Chondrocyte (in vitro differentiated cells): ENCODE measurements around the gene NEU2. TPM values are rescaled to one million over a fixed set of nuclear protein-coding genes. Genes with fewer than 3 reads are reported as not detected.

Experiments used
- DNase-seq: peaks from one replicate; pipeline ENCODE4 v3.0.0; 2021; ENCODE audit warnings: mixed read lengths, low spot score
- H3K27ac Mint-ChIP-seq: one replicate; pipeline ENCODE4 v1.8.0; 2021; ENCODE audit warnings: mild to moderate bottlenecking, moderate library complexity, mixed read lengths; ENCODE audit not compliant: unreplicated experiment
- H3K27me3 Mint-ChIP-seq: 2 replicates; pipeline ENCODE4 v1.8.0; 2021; ENCODE audit warnings: low read depth, mixed read lengths
- H3K36me3 Mint-ChIP-seq: 2 replicates; pipeline ENCODE4 v1.8.0; 2021; ENCODE audit warnings: low read depth, mixed read lengths
- H3K4me1 Mint-ChIP-seq: 2 replicates; pipeline ENCODE4 v1.8.0; 2021; ENCODE audit warnings: low read depth, mild to moderate bottlenecking, mixed read lengths
- H3K4me3 Mint-ChIP-seq: one replicate; pipeline ENCODE4 v1.8.0; 2021; ENCODE audit warnings: mild to moderate bottlenecking, moderate library complexity, mixed read lengths; ENCODE audit not compliant: unreplicated experiment
- H3K9me3 Mint-ChIP-seq: 2 replicates; pipeline ENCODE4 v1.8.0; 2021; ENCODE audit warnings: low read depth, mixed read lengths
- CTCF ChIP-seq: fragments of 200-600 bp; sonication (generic); IDR thresholded peaks from 2 replicates; pipeline ENCODE4 v1.5.0; 2021; ENCODE audit warnings: antibody characterized with exemption, mild to moderate bottlenecking, moderate library complexity
- total RNA-seq: library from RNA; stranded (reverse); gene quantifications from 3 replicates; pipeline ENCODE4 v1.2.1, GENCODE V29; 2021

NEU2 gene
- total RNA-seq, 1 donor from 2014 or later: not detected

- Mint-ChIP-seq H3K27ac (peak overlapping the region; percentile 10), H3K27me3 (no peaks in the 10 kb centered on the region), H3K36me3 (no peaks in the 10 kb centered on the region), H3K4me1 (peaks cover 24% of the 10 kb centered on the region), H3K9me3 (peaks cover 10% of the 10 kb centered on the region), H3K4me3 (no peak overlapping the region)
- DNase-seq: no peak
- TF ChIP-seq CTCF: peak; percentile 42
Observed at GRCh38 chr2:233029321-233029720, 3.2 kb upstream of the NEU2 start.

DNA sequence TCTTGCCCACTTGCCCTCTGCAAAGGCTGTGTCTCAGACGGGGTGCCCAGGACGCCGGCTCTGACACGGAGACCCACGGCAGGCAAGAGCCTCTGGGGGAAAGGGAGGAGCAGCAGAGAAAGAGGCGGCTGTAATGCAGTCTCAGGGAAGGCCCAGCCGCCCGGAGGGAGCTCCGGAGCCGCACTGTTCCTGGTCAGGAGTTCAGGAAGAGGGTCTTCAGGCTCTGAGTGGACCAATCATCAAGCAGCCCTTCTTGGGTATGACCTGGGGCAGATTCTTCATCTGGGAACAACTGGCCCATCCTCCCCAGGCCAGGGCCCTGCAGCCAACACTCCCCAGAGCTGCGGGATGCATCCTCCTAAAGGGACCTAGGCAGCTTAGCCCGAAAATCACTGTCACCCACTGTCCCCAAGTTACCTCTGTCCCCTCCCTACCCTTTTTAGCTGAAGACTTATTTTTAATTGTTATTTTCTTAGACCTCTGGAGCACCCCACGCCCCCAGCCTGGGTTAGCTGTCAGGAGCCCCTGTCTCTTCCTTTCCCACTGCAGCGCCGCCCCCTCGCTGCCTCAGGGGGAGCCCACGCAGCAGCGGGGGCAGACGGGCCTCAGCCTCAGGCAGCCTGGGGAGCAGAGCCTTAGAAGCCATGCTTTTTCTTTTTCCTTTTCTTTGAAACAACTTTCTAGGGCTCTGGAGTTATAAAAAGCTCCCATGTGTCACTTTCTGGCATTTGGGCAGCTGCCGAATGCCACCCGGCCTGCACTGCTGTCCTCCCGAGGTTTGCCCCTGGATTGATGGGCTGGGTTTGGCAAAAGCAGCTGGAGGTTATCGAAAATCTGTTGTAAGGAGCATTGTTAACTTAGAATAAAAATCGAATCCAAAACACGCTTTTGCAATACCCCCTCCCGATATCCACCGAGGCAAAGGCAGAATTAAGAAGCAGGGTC lies 644 bp upstream of the NEU2 start:
- no peak for TF ChIP-seq CTCF

GRCh38 chr2:233033672-233034071 lies 1.2 kb downstream of the NEU2 start:
- Mint-ChIP-seq H3K27ac (no peak overlapping the region), H3K4me1 (peaks cover 8% of the 10 kb centered on the region), H3K36me3 (no peaks in the 10 kb centered on the region), H3K9me3 (peaks cover 7% of the 10 kb centered on the region), H3K4me3 (no peak overlapping the region), H3K27me3 (peaks cover 1% of the 10 kb centered on the region)
- no peak for TF ChIP-seq CTCF
- no peak for DNase-seq

More for the DNA sequence above, 644 bp upstream of the NEU2 start:
- no peaks in the 10 kb centered on the region for H3K27me3 Mint-ChIP-seq
- peaks cover 4% of the 10 kb centered on the region for H3K9me3 Mint-ChIP-seq
- DNase-seq: no peak
- no peak overlapping the region for H3K4me3 Mint-ChIP-seq
- H3K4me1 Mint-ChIP-seq: peaks cover 10% of the 10 kb centered on the region
- H3K27ac Mint-ChIP-seq: no peak overlapping the region
- no peaks in the 10 kb centered on the region for H3K36me3 Mint-ChIP-seq

DNA sequence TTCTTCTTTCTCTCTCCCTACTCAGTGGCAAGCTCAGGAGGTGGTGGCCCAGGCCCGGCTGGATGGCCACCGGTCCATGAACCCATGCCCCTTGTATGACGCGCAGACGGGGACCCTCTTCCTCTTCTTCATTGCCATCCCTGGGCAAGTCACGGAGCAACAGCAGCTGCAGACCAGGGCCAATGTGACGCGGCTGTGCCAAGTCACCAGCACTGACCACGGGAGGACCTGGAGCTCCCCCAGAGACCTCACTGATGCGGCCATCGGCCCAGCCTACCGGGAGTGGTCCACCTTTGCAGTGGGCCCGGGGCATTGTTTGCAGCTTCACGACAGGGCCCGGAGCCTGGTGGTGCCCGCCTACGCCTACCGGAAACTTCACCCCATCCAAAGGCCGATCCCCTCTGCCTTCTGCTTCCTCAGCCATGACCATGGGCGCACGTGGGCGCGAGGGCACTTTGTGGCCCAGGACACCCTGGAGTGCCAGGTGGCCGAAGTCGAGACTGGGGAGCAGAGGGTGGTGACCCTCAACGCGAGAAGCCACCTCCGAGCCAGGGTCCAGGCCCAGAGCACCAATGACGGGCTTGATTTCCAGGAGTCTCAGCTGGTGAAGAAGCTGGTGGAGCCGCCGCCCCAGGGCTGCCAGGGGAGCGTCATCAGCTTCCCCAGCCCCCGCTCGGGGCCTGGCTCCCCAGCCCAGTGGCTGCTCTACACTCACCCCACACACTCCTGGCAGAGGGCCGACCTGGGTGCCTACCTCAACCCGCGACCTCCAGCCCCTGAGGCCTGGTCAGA lies 1.8 kb downstream of the NEU2 start:
- Mint-ChIP-seq H3K27ac (no peak overlapping the region), H3K27me3 (peaks cover 1% of the 10 kb centered on the region), H3K4me1 (peaks cover 2% of the 10 kb centered on the region), H3K4me3 (no peak overlapping the region), H3K9me3 (peaks cover 6% of the 10 kb centered on the region), H3K36me3 (no peaks in the 10 kb centered on the region)
- TF ChIP-seq CTCF: no peak
- no peak for DNase-seq

DNA sequence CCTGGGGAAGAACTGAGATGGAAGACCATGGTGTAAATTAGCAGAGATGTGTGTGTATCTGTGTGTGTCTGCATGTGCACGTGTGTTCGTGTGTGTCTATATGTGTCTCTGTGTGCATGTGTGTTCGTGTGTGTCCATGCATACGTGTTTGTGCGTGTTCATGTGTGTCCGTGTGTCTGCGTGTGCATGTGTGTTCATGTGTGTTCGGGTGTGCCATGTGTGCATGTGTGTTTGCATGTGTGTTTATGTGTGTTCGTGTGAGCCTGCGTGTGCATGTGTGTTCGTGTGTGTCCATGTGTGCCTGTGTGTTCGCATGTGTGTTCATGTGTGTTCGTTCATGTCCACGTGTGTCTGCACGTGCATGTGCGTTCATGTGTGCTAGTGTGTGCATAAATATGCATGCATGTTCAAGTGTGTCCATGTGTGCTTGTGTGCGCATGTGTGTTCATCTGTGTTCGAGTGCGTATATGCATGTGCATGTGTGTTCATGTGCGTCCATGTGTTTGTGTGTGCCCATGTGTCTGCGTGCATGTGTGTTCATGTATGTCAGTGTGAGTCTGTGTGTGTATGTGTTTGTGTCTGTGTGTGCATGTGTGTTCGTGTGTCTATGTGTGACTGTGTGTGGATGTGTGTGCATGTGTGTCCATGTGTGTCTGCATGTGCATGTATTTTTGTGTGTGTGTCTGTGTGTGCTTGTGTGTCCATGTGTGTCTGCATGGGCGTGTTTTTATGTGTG lies 3.1 kb downstream of the NEU2 start:
- H3K4me1 Mint-ChIP-seq: no peaks in the 10 kb centered on the region
- DNase-seq: no peak
- H3K9me3 Mint-ChIP-seq: peaks cover 5% of the 10 kb centered on the region
- no peaks in the 10 kb centered on the region for H3K36me3 Mint-ChIP-seq
- peaks cover 1% of the 10 kb centered on the region for H3K27me3 Mint-ChIP-seq
- H3K4me3 Mint-ChIP-seq: no peak overlapping the region
- no peak for TF ChIP-seq CTCF
- no peak overlapping the region for H3K27ac Mint-ChIP-seq
